ENCODE data around the gene SCYL1.

Gene SCYL1

DNA sequence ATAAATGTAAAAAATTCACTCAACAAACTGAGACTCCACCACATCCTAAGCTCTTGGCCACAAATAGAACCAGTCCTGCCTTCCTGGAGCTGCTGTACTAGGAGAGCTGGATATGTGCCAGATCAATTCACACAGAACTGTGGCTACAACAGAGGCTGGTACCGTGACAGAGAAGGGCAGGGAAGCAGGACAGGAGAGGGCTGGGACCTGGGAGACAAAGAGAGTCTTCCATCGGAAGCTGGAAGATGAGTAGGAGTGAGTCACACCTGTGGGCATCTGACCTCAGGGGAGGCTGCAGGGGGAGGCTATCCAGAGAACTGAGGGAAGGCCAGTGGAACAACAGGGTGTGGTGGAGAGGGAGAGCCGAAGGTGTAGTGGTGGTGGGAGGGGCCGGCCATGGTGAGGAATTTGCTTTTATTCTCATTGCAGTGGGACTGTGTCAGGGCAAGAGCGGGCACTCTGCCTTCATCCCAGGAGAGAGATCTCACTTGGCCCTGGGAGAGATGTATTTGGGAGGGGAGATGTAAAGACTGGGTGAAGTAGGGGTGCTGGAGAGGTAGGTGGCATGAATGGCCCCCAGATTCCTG, 35.2 kb downstream of the SCYL1 start:
- Histone ChIP-seq H3K4me1 (ENCODE audit: low read length) (0 out of 2 replicates have a peak, but pooled peaks cover 5% of the 10 kb centered on the region), H3K27ac (ENCODE audit: low read length) (no peak overlapping the region), H3K79me2 (ENCODE audit: low read length) (no peaks in the 10 kb centered on the region), H3F3A (ENCODE audit: insufficient read depth, low read length) (peaks cover 15% of the 10 kb centered on the region; the same call in 1 of the 2 replicates), H3K36me3 (replicated peaks; ENCODE audit: insufficient read depth, low read length) (no peaks in the 10 kb centered on the region), H4K20me1 (ENCODE audit: insufficient read depth, low read length) (no peaks in the 10 kb centered on the region), H3K27me3 (replicated peaks; ENCODE audit: insufficient read depth, low read length) (no peaks in the 10 kb centered on the region), H3K9me3 (replicated peaks; ENCODE audit: insufficient read depth, low read length) (no peaks in the 10 kb centered on the region), H3K4me2 (ENCODE audit: low read depth, low read length) (no peak overlapping the region), H3K4me3 (ENCODE audit: low read length) (no peak overlapping the region), H3K9ac (ENCODE audit: low read length) (no peak overlapping the region), H2AFZ (ENCODE audit: low read length) (no peak overlapping the region), H3K9me2 (replicated peaks; ENCODE audit: insufficient read depth, low read length) (no peaks in the 10 kb centered on the region)
- no peak for DNase-seq
- TF ChIP-seq EZH2 (optimal IDR thresholded peaks at IDR 0.05; ENCODE audit: low read depth, low read length) (no peak), CTCF (IDR thresholded peaks at IDR 0.05; ENCODE audit: low read length) (no peak), EZH2phosphoT487 (IDR thresholded peaks at IDR 0.05; ENCODE audit: low read length) (no peak)

DNA sequence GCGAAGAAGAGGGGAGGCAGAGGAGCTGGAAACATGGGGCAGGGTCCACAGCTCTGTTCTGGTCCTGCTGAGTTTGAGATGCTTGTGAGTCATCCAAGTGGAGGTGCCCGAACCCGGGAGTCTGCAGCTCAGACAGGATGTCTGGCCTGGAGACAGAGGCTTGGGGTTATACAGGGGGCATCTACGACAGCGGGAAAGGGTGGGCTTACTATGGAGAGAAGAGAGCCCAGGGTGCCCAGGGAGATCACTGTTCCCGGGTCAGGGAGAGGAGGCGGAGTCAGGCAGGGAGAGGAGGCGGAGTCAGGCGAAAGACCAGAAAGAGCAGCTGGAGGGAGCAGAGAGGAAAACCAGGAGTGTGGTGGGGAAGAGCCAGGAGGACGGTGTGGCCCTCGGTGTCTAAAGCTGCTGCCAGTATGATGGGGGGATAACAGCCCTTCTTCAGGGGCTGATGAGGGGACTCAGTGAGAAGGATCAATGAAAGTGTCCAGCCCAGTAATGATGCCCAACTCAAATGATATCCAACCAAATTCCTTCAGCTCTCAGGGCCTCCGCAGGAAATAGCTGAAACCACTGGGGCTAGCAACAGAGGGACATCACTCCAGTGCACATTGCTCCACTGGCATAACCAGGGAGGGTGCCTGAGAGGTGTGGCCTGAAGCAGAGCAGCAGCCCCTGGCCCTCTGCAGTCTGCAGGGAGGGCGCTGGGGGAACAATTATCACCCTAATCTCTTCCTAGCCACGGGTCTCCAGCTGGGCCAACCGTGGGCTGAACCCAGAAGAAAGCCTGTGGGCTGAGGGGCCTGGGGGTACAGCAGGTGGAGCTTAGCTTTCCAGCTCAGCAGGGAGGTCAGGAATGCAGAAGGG, 35.9 kb downstream of the SCYL1 start:
- 0 out of 2 replicates have a peak, but pooled peaks cover 5% of the 10 kb centered on the region for H3K4me1 ChIP-seq (ENCODE audit: low read length)

GRCh38 chr11:65562020-65562419, 37.1 kb downstream of the SCYL1 start:
- Histone ChIP-seq H3K9me3 (replicated peaks; ENCODE audit: insufficient read depth, low read length) (no peaks in the 10 kb centered on the region), H3K36me3 (replicated peaks; ENCODE audit: insufficient read depth, low read length) (no peaks in the 10 kb centered on the region), H3K4me3 (ENCODE audit: low read length) (no peak overlapping the region), H2AFZ (ENCODE audit: low read length) (no peak overlapping the region), H3K27me3 (replicated peaks; ENCODE audit: insufficient read depth, low read length) (no peaks in the 10 kb centered on the region), H3K4me1 (ENCODE audit: low read length) (0 out of 2 replicates have a peak, but pooled peaks cover 5% of the 10 kb centered on the region), H3K27ac (ENCODE audit: low read length) (no peak overlapping the region), H3K79me2 (ENCODE audit: low read length) (peaks cover 3% of the 10 kb centered on the region; the same call in 1 of the 2 replicates), H3K9ac (ENCODE audit: low read length) (no peak overlapping the region), H3F3A (ENCODE audit: insufficient read depth, low read length) (peaks cover 14% of the 10 kb centered on the region; the same call in 1 of the 2 replicates), H3K4me2 (ENCODE audit: low read depth, low read length) (no peak overlapping the region), H3K9me2 (replicated peaks; ENCODE audit: insufficient read depth, low read length) (no peaks in the 10 kb centered on the region), H4K20me1 (ENCODE audit: insufficient read depth, low read length) (no peaks in the 10 kb centered on the region)
- TF ChIP-seq EZH2 (optimal IDR thresholded peaks at IDR 0.05; ENCODE audit: low read depth, low read length) (no peak), CTCF (IDR thresholded peaks at IDR 0.05; ENCODE audit: low read length) (no peak), EZH2phosphoT487 (IDR thresholded peaks at IDR 0.05; ENCODE audit: low read length) (no peak)
- DNase-seq: no peak

More for the DNA sequence above, 35.9 kb downstream of the SCYL1 start:
- H3K79me2 ChIP-seq (ENCODE audit: low read length): no peaks in the 10 kb centered on the region
- no peaks in the 10 kb centered on the region for H4K20me1 ChIP-seq (ENCODE audit: insufficient read depth, low read length)
- no peaks in the 10 kb centered on the region for H3K9me3 ChIP-seq (replicated peaks; ENCODE audit: insufficient read depth, low read length)
- no peak overlapping the region for H3K4me3 ChIP-seq (ENCODE audit: low read length)
- no peaks in the 10 kb centered on the region for H3K9me2 ChIP-seq (replicated peaks; ENCODE audit: insufficient read depth, low read length)
- no peak overlapping the region for H3K9ac ChIP-seq (ENCODE audit: low read length)
- no peak for TF ChIP-seq EZH2 (optimal IDR thresholded peaks at IDR 0.05; ENCODE audit: low read depth, low read length)
- no peak for TF ChIP-seq CTCF (IDR thresholded peaks at IDR 0.05; ENCODE audit: low read length)
- TF ChIP-seq EZH2phosphoT487 (IDR thresholded peaks at IDR 0.05; ENCODE audit: low read length): no peak
- H3F3A ChIP-seq (ENCODE audit: insufficient read depth, low read length): peaks cover 15% of the 10 kb centered on the region; the same call in 1 of the 2 replicates
- no peak overlapping the region for H3K27ac ChIP-seq (ENCODE audit: low read length)
- H3K36me3 ChIP-seq (replicated peaks; ENCODE audit: insufficient read depth, low read length): no peaks in the 10 kb centered on the region
- DNase-seq: no peak
- no peaks in the 10 kb centered on the region for H3K27me3 ChIP-seq (replicated peaks; ENCODE audit: insufficient read depth, low read length)
- no peak overlapping the region for H3K4me2 ChIP-seq (ENCODE audit: low read depth, low read length)
- no peak overlapping the region for H2AFZ ChIP-seq (ENCODE audit: low read length)

Measured in MM.1S (cell line).